Upper lobe of left lung (tissue), 6 donors: ENCODE data around the gene DZIP1L. TPM values are rescaled to one million over a fixed set of nuclear protein-coding genes. Genes with fewer than 3 reads are reported as not detected.

Experiments used
- ATAC-seq, 2 donors: fragments of 200-7000 bp; cut with Tn5 transposase; one replicate each; pipeline ENCODE4 v1.9.1; 2022; ENCODE audit warnings: mild to moderate bottlenecking in 2 of 2, moderate library complexity in 2 of 2; ENCODE audit not compliant: low FRiP score in 2 of 2
- DNase-seq, 2 donors: peaks; one replicate each; pipeline ENCODE4 v3.0.0-alpha.2; 2019 to 2020
- H3K27ac ChIP-seq, 4 donors: fragments of 200-600 bp; sonication (generic); one replicate each; pipeline ENCODE4 v1.5.1; 2016 to 2019
- H3K27me3 ChIP-seq, 4 donors: fragments of 200-600 bp; sonication (generic); one replicate each; pipeline ENCODE4 v1.5.1; 2017 to 2019
- H3K36me3 ChIP-seq, 4 donors: fragments of 200-600 bp; sonication (generic); one replicate each; pipeline ENCODE4 v1.5.1; 2016 to 2019
- H3K4me1 ChIP-seq, 4 donors: fragments of 200-600 bp; sonication (generic); one replicate each; pipeline ENCODE4 v1.5.1; 2018 to 2019
- H3K4me3 ChIP-seq, 4 donors: fragments of 200-600 bp; sonication (generic); one replicate each; pipeline ENCODE4 v1.5.1; 2017 to 2019; ENCODE audit warnings: mild to moderate bottlenecking in 2 of 4, moderate library complexity in 1 of 4
- H3K9me3 ChIP-seq, 4 donors: fragments of 200-600 bp; sonication (generic); one replicate each; pipeline ENCODE4 v1.5.1; 2018 to 2019
- CTCF ChIP-seq, 6 experiments: fragments of 450-650 bp in 4 of 6; fragments of 200-600 bp in 2 of 6; sonication (generic) in 2 of 6; IDR thresholded peaks; one replicate each; pipeline ENCODE4 v1.5.1; 2016 to 2019; ENCODE audit warnings: antibody characterized with exemption in 6 of 6
- EP300 ChIP-seq, 4 donors: sonication (generic); formaldehyde crosslinking; IDR thresholded peaks; one replicate each; pipeline ENCODE4 v1.5.1; 2017; ENCODE audit warnings: antibody characterized with exemption in 4 of 4, control low read depth in 2 of 4
- POLR2A ChIP-seq, 4 donors: fragments of 450-650 bp; IDR thresholded peaks; one replicate each; pipeline ENCODE4 v1.5.1; 2016 to 2017; ENCODE audit warnings: antibody characterized with exemption in 4 of 4, mild to moderate bottlenecking in 2 of 4
- POLR2AphosphoS5 ChIP-seq, 2 donors: sonication (generic); formaldehyde crosslinking; IDR thresholded peaks; one replicate each; pipeline ENCODE4 v1.5.1; 2017; ENCODE audit warnings: antibody characterized with exemption in 2 of 2
- WGBS, 2 donors: methylation state at CpG; one replicate each; pipeline ENCODE4 v1.1.5; 2017 to 2018; 5-methylcytosine and 5-hydroxymethylcytosine counted together
- total RNA-seq, 6 donors: library from RNA; depleted of rRNA in 4 of 6; stranded (reverse); fragments of >200 nt in 4 of 6; gene quantifications; one replicate each; pipeline versions ENCODE4 v1.1.0 to v1.2.1, GENCODE V29; 2016 to 2021
- donor health status: DM: no; HTN: no; CAD: no; lungs with moderate emphysema.
- donor health status: DM: no; HTN: yes; CAD: no; lungs with severe emphysema.

Gene DZIP1L
- total RNA-seq, 6 donors from 2014 or later = 15.9 to 97.4 (median 24.5) TPM

GRCh38 chr3:138063416-138063815, 52.0 kb downstream of the DZIP1L start:
- no peaks in the 10 kb centered on the region for H3K9me3 ChIP-seq
- DNase-seq (no peak), ATAC-seq (no peak)
- H3K36me3 ChIP-seq = peaks cover 0 to 38% (median 24%) of the 10 kb centered on the region in 4 donors
- no peak overlapping the region for H3K27ac ChIP-seq
- no peak for TF ChIP-seq EP300 (IDR thresholded peaks at IDR 0.05)
- TF ChIP-seq CTCF (IDR thresholded peaks at IDR 0.05) = no peak
- TF ChIP-seq POLR2AphosphoS5 (IDR thresholded peaks at IDR 0.05) = no peak
- no peak for TF ChIP-seq POLR2A (IDR thresholded peaks at IDR 0.05)
- H3K4me3 ChIP-seq = no peak overlapping the region
- H3K27me3 ChIP-seq = no peaks in the 10 kb centered on the region
- H3K4me1 ChIP-seq = no peaks in the 10 kb centered on the region
- 62 to 83% methylated on average over 3 to 4 of the region's 4 CpGs for WGBS, 2 donors

- H3K4me1 ChIP-seq = no peaks in the 10 kb centered on the region
- no peak overlapping the region for H3K4me3 ChIP-seq
- H3K36me3 ChIP-seq = peaks cover 0 to 33% (median 21%) of the 10 kb centered on the region in 4 donors
- no peak overlapping the region for H3K27ac ChIP-seq
- no peaks in the 10 kb centered on the region for H3K9me3 ChIP-seq
- WGBS, 2 donors = 70 to 76% methylated on average over 1 of the region's 1 CpG
- no peak for DNase-seq
- ATAC-seq = peak in 1 of 2 donors; percentile 38
- no peak for TF ChIP-seq EP300 (IDR thresholded peaks at IDR 0.05)
- H3K27me3 ChIP-seq = no peaks in the 10 kb centered on the region
Observed at GRCh38 chr3:138062626-138063025, 52.8 kb downstream of the DZIP1L start.

GRCh38 chr3:138062037-138062436, 53.4 kb downstream of the DZIP1L start:
- Histone ChIP-seq H3K36me3 (peaks cover 0 to 27% (median 18%) of the 10 kb centered on the region in 4 donors), H3K4me1 (no peaks in the 10 kb centered on the region)
- 83 to 92% methylated on average over 2 of the region's 2 CpGs for WGBS, 2 donors

GRCh38 chr3:138060792-138061191, 54.6 kb downstream of the DZIP1L start:
- TF ChIP-seq EP300 (IDR thresholded peaks at IDR 0.05) = no peak
- WGBS, 2 donors = 47 to 83% methylated on average over 1 to 2 of the region's 2 CpGs
- Histone ChIP-seq H3K4me3 (no peak overlapping the region), H3K9me3 (no peaks in the 10 kb centered on the region), H3K36me3 (peaks cover 0 to 20% (median 15%) of the 10 kb centered on the region in 4 donors), H3K4me1 (no peaks in the 10 kb centered on the region), H3K27ac (no peak overlapping the region), H3K27me3 (no peaks in the 10 kb centered on the region)
- ATAC-seq (no peak), DNase-seq (no peak)

More at GRCh38 chr3:138062037-138062436, 53.4 kb downstream of the DZIP1L start:
- Histone ChIP-seq H3K4me3 (no peak overlapping the region), H3K9me3 (no peaks in the 10 kb centered on the region), H3K27me3 (no peaks in the 10 kb centered on the region), H3K27ac (no peak overlapping the region)
- ATAC-seq (no peak), DNase-seq (no peak)
- TF ChIP-seq EP300 (IDR thresholded peaks at IDR 0.05) = no peak
- no peak for TF ChIP-seq POLR2AphosphoS5 (IDR thresholded peaks at IDR 0.05)
- no peak for TF ChIP-seq CTCF (IDR thresholded peaks at IDR 0.05)
- no peak for TF ChIP-seq POLR2A (IDR thresholded peaks at IDR 0.05)

GRCh38 chr3:138059261-138059660, 56.1 kb downstream of the DZIP1L start:
- no peak overlapping the region for H3K27ac ChIP-seq
- H3K36me3 ChIP-seq = peaks cover 0 to 15% (median 10%) of the 10 kb centered on the region in 4 donors
- no peaks in the 10 kb centered on the region for H3K4me1 ChIP-seq
- no peak for TF ChIP-seq POLR2A (IDR thresholded peaks at IDR 0.05)
- no peaks in the 10 kb centered on the region for H3K9me3 ChIP-seq
- H3K27me3 ChIP-seq = no peaks in the 10 kb centered on the region
- no peak for ATAC-seq
- no peak overlapping the region for H3K4me3 ChIP-seq
- DNase-seq = no peak

GRCh38 chr3:138057384-138057783, 58.0 kb downstream of the DZIP1L start:
- Histone ChIP-seq H3K9me3 (no peaks in the 10 kb centered on the region), H3K27me3 (no peaks in the 10 kb centered on the region), H3K4me1 (no peaks in the 10 kb centered on the region), H3K4me3 (no peak overlapping the region), H3K36me3 (peaks cover 0 to 4% (median 0%) of the 10 kb centered on the region in 4 donors), H3K27ac (no peak overlapping the region)
- DNase-seq (no peak), ATAC-seq (no peak)
- WGBS, 2 donors = 95 to 96% methylated on average over 3 of the region's 3 CpGs
- TF ChIP-seq POLR2A (IDR thresholded peaks at IDR 0.05) (no peak), EP300 (IDR thresholded peaks at IDR 0.05) (no peak), CTCF (IDR thresholded peaks at IDR 0.05) (no peak), POLR2AphosphoS5 (IDR thresholded peaks at IDR 0.05) (no peak)
